Lower lobe of right lung (tissue), 2 donors: ENCODE results near the gene RTN4R. TPM values are rescaled to one million over a fixed set of nuclear protein-coding genes. Genes with fewer than 3 reads are reported as not detected.

ENCODE experiments used
- ATAC-seq, 2 donors: fragments of 200-7000 bp; cut with Tn5 transposase; one replicate each; pipeline ENCODE4 v1.9.1; 2020 to 2022; ENCODE audit warnings: mild to moderate bottlenecking in 2 of 2, moderate library complexity in 2 of 2
- DNase-seq: peaks from one replicate; pipeline ENCODE4 v3.0.0-alpha.2; 2020
- H3K27ac ChIP-seq: fragments of 200-600 bp; one replicate; pipeline ENCODE4 v1.8.0; 2022
- H3K27me3 ChIP-seq: fragments of 200-600 bp; one replicate; pipeline ENCODE4 v1.8.0; 2022; ENCODE audit warnings: low read depth
- H3K36me3 ChIP-seq: fragments of 200-600 bp; one replicate; pipeline ENCODE4 v1.8.0; 2022; ENCODE audit warnings: mild to moderate bottlenecking
- H3K4me1 ChIP-seq: fragments of 200-600 bp; one replicate; pipeline ENCODE4 v1.8.0; 2022
- H3K4me3 ChIP-seq: fragments of 200-600 bp; one replicate; pipeline ENCODE4 v1.8.0; 2022; ENCODE audit warnings: mild to moderate bottlenecking
- H3K9me3 ChIP-seq: fragments of 200-600 bp; one replicate; pipeline ENCODE4 v1.8.0; 2022
- CTCF ChIP-seq: fragments of 200-600 bp; IDR thresholded peaks from one replicate; pipeline ENCODE4 v1.8.0; 2022; ENCODE audit warnings: antibody characterized with exemption, mild to moderate bottlenecking
- intact Hi-C: fragments of 100-400 bp; cut with DNase I; formaldehyde crosslinking; loops from one replicate; pipeline ENCODE4 v1.11.0; 2022
- total RNA-seq: library from RNA; stranded (reverse); fragmentation: NEBNext Ultra II Directional; extraction: Animal tissue kit (Norgen Biotek cat#: 25700); gene quantifications from one replicate; pipeline ENCODE4 v1.2.1, GENCODE V29; 2021
- donor health status: DM: no; HTN: yes; CAD: no; lungs with severe emphysema.

Gene RTN4R
- total RNA-seq, 1 donor from 2014 or later, result 9.6 TPM

GRCh38 chr22:20206709-20207215, 61.4 kb downstream of the RTN4R start:
- intact Hi-C loops, result no loop called here
- TF ChIP-seq CTCF, result no peak
- peak overlapping the region; percentile 74 for H3K4me3 ChIP-seq
- H3K27ac ChIP-seq, result peak overlapping the region; percentile 91
- H3K36me3 ChIP-seq, result no peaks in the 10 kb centered on the region
- peaks cover 55% of the 10 kb centered on the region for H3K4me1 ChIP-seq
- ATAC-seq (peak; percentile 38 to 43), DNase-seq (peak; percentile 70)
- no peaks in the 10 kb centered on the region for H3K9me3 ChIP-seq
- no peaks in the 10 kb centered on the region for H3K27me3 ChIP-seq

GRCh38 chr22:20205964-20206708, 62.0 kb downstream of the RTN4R start:
- Histone ChIP-seq H3K9me3 (no peaks in the 10 kb centered on the region), H3K27me3 (no peaks in the 10 kb centered on the region), H3K4me1 (peaks cover 50% of the 10 kb centered on the region), H3K27ac (peak overlapping the region; percentile 91), H3K36me3 (no peaks in the 10 kb centered on the region), H3K4me3 (peak overlapping the region; percentile 74)
- no peak for TF ChIP-seq CTCF
- peak; percentile 84 for DNase-seq
- intact Hi-C loops, result no loop called here
- ATAC-seq, result peak; percentile 82 to 88

- no peak for DNase-seq
- H3K4me3 ChIP-seq, result peak overlapping the region; percentile 74
- intact Hi-C loops, result no loop called here
These were observed 62.6 kb downstream of the RTN4R start for GRCh38 chr22:20205464-20205963.

GRCh38 chr22:20204806-20205205, 63.3 kb downstream of the RTN4R start:
- Histone ChIP-seq H3K4me1 (peaks cover 50% of the 10 kb centered on the region), H3K4me3 (no peak overlapping the region), H3K36me3 (no peaks in the 10 kb centered on the region), H3K9me3 (no peaks in the 10 kb centered on the region), H3K27me3 (no peaks in the 10 kb centered on the region), H3K27ac (peak overlapping the region; percentile 91)
- intact Hi-C loops, result no loop called here
- ATAC-seq (no peak), DNase-seq (no peak)
- no peak for TF ChIP-seq CTCF

More at GRCh38 chr22:20205464-20205963, 62.6 kb downstream of the RTN4R start:
- Histone ChIP-seq H3K27ac (peak overlapping the region; percentile 91), H3K9me3 (no peaks in the 10 kb centered on the region), H3K4me1 (peaks cover 50% of the 10 kb centered on the region), H3K27me3 (no peaks in the 10 kb centered on the region), H3K36me3 (no peaks in the 10 kb centered on the region)
- no peak for TF ChIP-seq CTCF
- no peak for ATAC-seq

- no peak for TF ChIP-seq CTCF
- Histone ChIP-seq H3K4me1 (peaks cover 50% of the 10 kb centered on the region), H3K36me3 (no peaks in the 10 kb centered on the region), H3K27ac (peak overlapping the region; percentile 91), H3K9me3 (no peaks in the 10 kb centered on the region), H3K27me3 (no peaks in the 10 kb centered on the region), H3K4me3 (no peak overlapping the region)
- DNase-seq (no peak), ATAC-seq (no peak)
- intact Hi-C loops, result no loop called here
These were observed 63.8 kb downstream of the RTN4R start for GRCh38 chr22:20204311-20204710.
